OCI-LY1 (cell line): ENCODE measurements around the gene ASB7.

Experiments
- H2AFZ ChIP-seq: fragments of 200-600 bp; sonication (generic), shearing (Covaris generic); 2 replicates; pipeline ENCODE4 v1.6.0; 2014; ENCODE audit warnings: antibody characterized with exemption, mild to moderate bottlenecking, low read length
- H3F3A ChIP-seq: fragments of 200-600 bp; sonication (generic), shearing (Covaris generic); 2 replicates; pipeline ENCODE4 v1.6.0; 2014; ENCODE audit warnings: mild to moderate bottlenecking, antibody characterized with exemption, low read length, moderate library complexity; ENCODE audit not compliant: insufficient read depth
- H3K27ac ChIP-seq: fragments of 200-600 bp; sonication (generic); 2 replicates; pipeline ENCODE4 v1.5.1; 2014; ENCODE audit warnings: low read length, mixed run types, mild to moderate bottlenecking, low read depth; ENCODE audit not compliant: poor library complexity, severe bottlenecking
- H3K27me3 ChIP-seq: fragments of 200-600 bp; sonication (generic); 2 replicates; pipeline ENCODE4 v1.6.0; 2014; ENCODE audit warnings: antibody characterized with exemption, mild to moderate bottlenecking, low read length, moderate library complexity; ENCODE audit not compliant: insufficient read depth
- H3K36me3 ChIP-seq: fragments of 200-600 bp; sonication (generic); 2 replicates; pipeline ENCODE4 v1.6.1; 2014; ENCODE audit warnings: mild to moderate bottlenecking, antibody characterized with exemption, low read length, moderate library complexity, mixed read lengths; ENCODE audit not compliant: insufficient read depth
- H3K4me1 ChIP-seq: fragments of 200-600 bp; sonication (generic); 2 replicates; pipeline ENCODE4 v1.5.1; 2014; ENCODE audit warnings: mild to moderate bottlenecking, low read length, moderate library complexity; ENCODE audit not compliant: insufficient read depth, severe bottlenecking
- H3K4me2 ChIP-seq: fragments of 200-600 bp; sonication (generic), shearing (Covaris generic); 2 replicates; pipeline ENCODE4 v1.6.1; 2014; ENCODE audit warnings: low read length
- H3K4me3 ChIP-seq: fragments of 200-600 bp; sonication (generic); 2 replicates; pipeline ENCODE4 v1.5.1; 2014; ENCODE audit warnings: low read length, low read depth, mild to moderate bottlenecking, mixed read lengths; ENCODE audit not compliant: poor library complexity, severe bottlenecking
- H3K79me2 ChIP-seq: fragments of 200-600 bp; shearing (Covaris generic); 2 replicates; pipeline ENCODE4 v1.6.1; 2016; ENCODE audit warnings: mixed run types, low read length, mixed read lengths; ENCODE audit not compliant: insufficient read depth
- H3K9ac ChIP-seq: fragments of 200-600 bp; sonication (generic), shearing (Covaris generic); 2 replicates; pipeline ENCODE4 v1.6.1; 2014; ENCODE audit warnings: mild to moderate bottlenecking, low read length, mixed read lengths
- H3K9me2 ChIP-seq: fragments of 200-600 bp; sonication (generic), shearing (Covaris generic); 2 replicates; pipeline ENCODE4 v1.6.1; 2014; ENCODE audit warnings: low read depth, mild to moderate bottlenecking, low read length, mixed read lengths
- H3K9me3 ChIP-seq: fragments of 200-600 bp; shearing (Covaris generic); 2 replicates; pipeline ENCODE4 v1.6.1; 2014; ENCODE audit warnings: low read length, mixed read lengths
- H4K20me1 ChIP-seq: fragments of 200-600 bp; sonication (generic), shearing (Covaris generic); 2 replicates; pipeline ENCODE4 v1.6.0; 2016; ENCODE audit warnings: mild to moderate bottlenecking, low read length; ENCODE audit not compliant: insufficient read depth
- EZH2 ChIP-seq: fragments of 200-600 bp; sonication (generic), shearing (Covaris generic); IDR thresholded peaks from 2 replicates; pipeline ENCODE4 v1.8.0; 2017; ENCODE audit warnings: borderline replicate concordance, mixed run types, mild to moderate bottlenecking, antibody characterized with exemption, low read length, moderate library complexity, mixed read lengths
- TF ChIP-seq, protein P1 (sequence below): fragments of 200-600 bp; sonication (generic), shearing (Covaris generic); IDR thresholded peaks from 2 replicates; pipeline ENCODE4 v1.5.1; 2017; ENCODE audit warnings: mild to moderate bottlenecking, antibody characterized with exemption, low read length, moderate library complexity, mixed read lengths

Gene ASB7

DNA sequence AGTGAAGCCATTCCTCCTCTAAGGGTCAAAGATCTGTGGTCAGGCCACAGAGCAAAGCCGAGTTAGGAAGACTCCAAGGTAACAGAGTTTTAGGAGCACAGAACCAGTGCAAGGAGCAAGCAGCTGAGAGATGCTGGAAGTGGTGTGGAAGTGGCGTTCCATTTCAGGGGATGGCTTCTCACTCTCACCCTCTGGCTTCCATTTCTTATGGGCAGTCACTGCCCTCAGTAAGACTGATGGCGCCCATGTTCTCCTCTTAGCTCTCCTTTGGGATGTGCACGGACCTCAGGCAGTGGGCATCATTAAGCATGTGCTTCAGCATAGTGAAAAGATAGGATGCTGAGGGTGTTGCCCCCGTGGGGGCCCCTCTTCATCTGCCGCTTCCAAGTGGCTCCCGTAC, 90.3 kb downstream of the ASB7 start:
- H3K9ac ChIP-seq, result no peak overlapping the region
- no peaks in the 10 kb centered on the region for H3F3A ChIP-seq
- H4K20me1 ChIP-seq, result no peaks in the 10 kb centered on the region
- H3K79me2 ChIP-seq, result no peaks in the 10 kb centered on the region
- H3K27me3 ChIP-seq, result peaks cover 3% of the 10 kb centered on the region; the same call in 1 of the 2 replicates
- no peak overlapping the region for H3K4me2 ChIP-seq
- TF ChIP-seq EZH2, result no peak
- TF ChIP-seq, protein P1, sequence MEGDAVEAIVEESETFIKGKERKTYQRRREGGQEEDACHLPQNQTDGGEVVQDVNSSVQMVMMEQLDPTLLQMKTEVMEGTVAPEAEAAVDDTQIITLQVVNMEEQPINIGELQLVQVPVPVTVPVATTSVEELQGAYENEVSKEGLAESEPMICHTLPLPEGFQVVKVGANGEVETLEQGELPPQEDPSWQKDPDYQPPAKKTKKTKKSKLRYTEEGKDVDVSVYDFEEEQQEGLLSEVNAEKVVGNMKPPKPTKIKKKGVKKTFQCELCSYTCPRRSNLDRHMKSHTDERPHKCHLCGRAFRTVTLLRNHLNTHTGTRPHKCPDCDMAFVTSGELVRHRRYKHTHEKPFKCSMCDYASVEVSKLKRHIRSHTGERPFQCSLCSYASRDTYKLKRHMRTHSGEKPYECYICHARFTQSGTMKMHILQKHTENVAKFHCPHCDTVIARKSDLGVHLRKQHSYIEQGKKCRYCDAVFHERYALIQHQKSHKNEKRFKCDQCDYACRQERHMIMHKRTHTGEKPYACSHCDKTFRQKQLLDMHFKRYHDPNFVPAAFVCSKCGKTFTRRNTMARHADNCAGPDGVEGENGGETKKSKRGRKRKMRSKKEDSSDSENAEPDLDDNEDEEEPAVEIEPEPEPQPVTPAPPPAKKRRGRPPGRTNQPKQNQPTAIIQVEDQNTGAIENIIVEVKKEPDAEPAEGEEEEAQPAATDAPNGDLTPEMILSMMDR, result no peak
- H2AFZ ChIP-seq, result no peak overlapping the region
- no peaks in the 10 kb centered on the region for H3K36me3 ChIP-seq
- no peak overlapping the region for H3K27ac ChIP-seq
- H3K4me3 ChIP-seq, result no peak overlapping the region
- H3K9me2 ChIP-seq, result no peaks in the 10 kb centered on the region
- H3K4me1 ChIP-seq, result no peaks in the 10 kb centered on the region
- no peaks in the 10 kb centered on the region for H3K9me3 ChIP-seq

DNA sequence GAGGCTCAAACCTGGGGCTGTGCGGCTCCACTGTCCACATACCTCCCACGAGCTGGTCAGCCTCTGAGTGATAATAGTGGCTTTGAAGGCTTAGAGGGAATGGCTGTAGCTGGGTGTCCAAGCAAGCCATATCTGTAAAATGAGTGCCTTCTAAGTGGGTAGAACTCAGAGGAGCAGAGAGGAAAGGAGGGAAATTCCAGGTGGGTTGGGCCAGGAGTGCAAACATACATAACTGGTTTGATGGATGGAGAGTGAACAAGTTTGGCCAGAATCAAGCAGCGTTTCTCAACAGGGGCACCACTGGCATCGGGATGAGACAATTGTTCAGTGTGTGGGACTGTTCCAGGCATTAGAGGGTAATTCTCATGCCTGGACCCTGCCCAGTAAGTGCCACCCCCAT, 91.1 kb downstream of the ASB7 start:
- Histone ChIP-seq H2AFZ (no peak overlapping the region), H4K20me1 (no peaks in the 10 kb centered on the region), H3K4me3 (no peak overlapping the region), H3K36me3 (no peaks in the 10 kb centered on the region), H3K79me2 (no peaks in the 10 kb centered on the region), H3K9me3 (no peaks in the 10 kb centered on the region), H3K4me2 (no peak overlapping the region), H3K27ac (no peak overlapping the region), H3K27me3 (peaks cover 3% of the 10 kb centered on the region; the same call in 1 of the 2 replicates), H3F3A (no peaks in the 10 kb centered on the region), H3K9ac (no peak overlapping the region), H3K9me2 (no peaks in the 10 kb centered on the region), H3K4me1 (no peaks in the 10 kb centered on the region)
- no peak for TF ChIP-seq EZH2
- TF ChIP-seq, protein P1, result no peak

DNA sequence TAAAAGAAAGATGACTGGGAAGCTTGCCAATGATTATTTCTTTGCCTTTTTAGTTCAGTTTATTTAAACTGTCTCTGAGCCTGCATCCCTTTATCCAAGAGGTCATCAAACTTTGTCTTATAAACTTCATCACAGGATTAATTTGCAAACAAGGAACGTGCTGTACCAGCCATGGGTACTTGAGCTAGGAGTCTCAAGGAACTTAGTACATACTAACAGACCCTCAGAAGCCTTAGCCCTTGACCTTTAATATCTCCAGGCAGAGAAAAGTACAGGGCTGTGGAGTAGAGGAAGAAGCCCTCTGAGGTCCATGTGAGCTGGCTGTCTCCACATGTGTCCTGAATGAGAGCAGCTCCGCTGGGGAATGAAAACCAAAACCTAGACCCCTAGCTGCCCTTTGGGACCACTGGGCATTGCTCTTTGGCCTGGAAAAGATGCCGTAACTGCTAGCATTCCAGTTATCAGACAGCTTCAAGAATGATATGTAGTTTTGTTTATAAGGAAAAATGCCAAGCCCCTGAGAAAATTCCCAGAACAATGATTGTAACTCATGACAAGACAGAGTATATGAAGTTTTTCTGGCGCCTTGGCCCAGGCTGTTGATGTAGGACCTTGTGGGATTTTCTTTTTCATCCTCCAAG, 92.1 kb downstream of the ASB7 start:
- Histone ChIP-seq H3K36me3 (no peaks in the 10 kb centered on the region), H3K79me2 (no peaks in the 10 kb centered on the region), H3K4me1 (no peaks in the 10 kb centered on the region), H3K27me3 (peaks cover 3% of the 10 kb centered on the region; the same call in 1 of the 2 replicates), H3K9me2 (no peaks in the 10 kb centered on the region), H3K27ac (no peak overlapping the region), H3F3A (no peaks in the 10 kb centered on the region), H3K9ac (no peak overlapping the region), H4K20me1 (no peaks in the 10 kb centered on the region), H3K4me3 (no peak overlapping the region), H3K4me2 (no peak overlapping the region), H3K9me3 (no peaks in the 10 kb centered on the region), H2AFZ (no peak overlapping the region)
- TF ChIP-seq, protein P1, result no peak
- no peak for TF ChIP-seq EZH2
